Vagina (tissue), 2 donors: ENCODE results near the gene KNSTRN.

ENCODE experiments used
- POLR2A ChIP-seq, 2 donors: fragments of 450-650 bp; IDR thresholded peaks; one replicate each; pipeline ENCODE4 v1.6.1; 2017; ENCODE audit warnings: antibody characterized with exemption in 2 of 2, mild to moderate bottlenecking in 2 of 2, moderate library complexity in 2 of 2
- TF ChIP-seq, protein P1 (sequence below), 3 experiments: fragments of 450-650 bp in 2 of 3; fragments of 200-600 bp in 1 of 3; sonication (generic) in 1 of 3; IDR thresholded peaks; one replicate each; pipeline ENCODE4 v1.5.1; 2017 to 2019; ENCODE audit warnings: antibody characterized with exemption in 3 of 3, mild to moderate bottlenecking in 2 of 3, moderate library complexity in 2 of 3

DNA sequence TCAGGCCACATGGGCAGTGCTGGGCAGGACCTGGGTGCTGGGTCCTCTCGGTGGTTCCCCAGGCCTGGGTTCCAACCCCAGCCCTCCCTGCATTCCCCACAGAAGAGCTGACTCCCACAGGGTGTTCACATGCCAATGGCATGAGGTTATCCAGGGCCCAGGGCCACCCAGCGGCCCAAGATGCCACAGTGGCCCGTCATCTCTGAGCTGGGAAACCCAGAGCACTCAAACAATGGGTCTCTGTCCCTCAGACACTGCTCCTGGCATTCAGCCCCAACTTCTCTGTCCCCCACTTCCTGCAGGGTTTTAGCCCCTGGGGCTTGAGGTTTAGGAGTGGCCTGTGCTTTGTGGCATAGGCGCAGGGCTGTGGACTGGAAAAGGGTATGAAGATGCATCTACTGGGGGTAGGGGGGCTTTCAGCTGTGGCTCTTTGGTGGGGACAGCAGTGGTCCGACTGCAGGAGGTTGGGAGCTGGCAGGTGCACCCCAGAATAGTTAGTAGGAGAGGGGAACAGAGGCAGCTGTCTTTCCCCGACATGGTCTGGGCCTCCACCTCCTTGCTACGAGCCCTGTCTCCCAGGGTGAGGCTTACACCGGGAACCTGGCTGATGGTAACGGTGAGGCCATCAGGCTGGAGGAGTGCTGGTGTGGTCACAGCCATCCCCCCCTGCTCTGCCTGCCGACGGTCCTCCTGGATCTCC lies 43.5 kb upstream of the KNSTRN start:
- TF ChIP-seq, protein P1, sequence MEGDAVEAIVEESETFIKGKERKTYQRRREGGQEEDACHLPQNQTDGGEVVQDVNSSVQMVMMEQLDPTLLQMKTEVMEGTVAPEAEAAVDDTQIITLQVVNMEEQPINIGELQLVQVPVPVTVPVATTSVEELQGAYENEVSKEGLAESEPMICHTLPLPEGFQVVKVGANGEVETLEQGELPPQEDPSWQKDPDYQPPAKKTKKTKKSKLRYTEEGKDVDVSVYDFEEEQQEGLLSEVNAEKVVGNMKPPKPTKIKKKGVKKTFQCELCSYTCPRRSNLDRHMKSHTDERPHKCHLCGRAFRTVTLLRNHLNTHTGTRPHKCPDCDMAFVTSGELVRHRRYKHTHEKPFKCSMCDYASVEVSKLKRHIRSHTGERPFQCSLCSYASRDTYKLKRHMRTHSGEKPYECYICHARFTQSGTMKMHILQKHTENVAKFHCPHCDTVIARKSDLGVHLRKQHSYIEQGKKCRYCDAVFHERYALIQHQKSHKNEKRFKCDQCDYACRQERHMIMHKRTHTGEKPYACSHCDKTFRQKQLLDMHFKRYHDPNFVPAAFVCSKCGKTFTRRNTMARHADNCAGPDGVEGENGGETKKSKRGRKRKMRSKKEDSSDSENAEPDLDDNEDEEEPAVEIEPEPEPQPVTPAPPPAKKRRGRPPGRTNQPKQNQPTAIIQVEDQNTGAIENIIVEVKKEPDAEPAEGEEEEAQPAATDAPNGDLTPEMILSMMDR (IDR thresholded peaks at IDR 0.05) = no peak
- TF ChIP-seq POLR2A (IDR thresholded peaks at IDR 0.05) = no peak
